SKM-1 treated with dmso at 0.1 percent for 144 hours (cell line): ENCODE results near the gene EEFSEC.

ENCODE experiments used
- DNase-seq: peaks from one replicate; lab custom pipeline; 2025; ENCODE audit not compliant: unreplicated experiment; lab: John Stamatoyannopoulos, UW

Gene EEFSEC

GRCh38 chr3:128421966-128422365, 268.7 kb downstream of the EEFSEC start:
- DNase-seq = no peak

- DNase-seq = no peak
Observed at GRCh38 chr3:128422762-128423524, 269.7 kb downstream of the EEFSEC start.

- DNase-seq = no peak
Observed at GRCh38 chr3:128423525-128424147, 270.4 kb downstream of the EEFSEC start.

- DNase-seq = no peak
Observed at GRCh38 chr3:128424508-128425069, 271.3 kb downstream of the EEFSEC start.

- DNase-seq = no peak
Observed at GRCh38 chr3:128425142-128425845, 272.0 kb downstream of the EEFSEC start.

- DNase-seq = no peak
Observed at GRCh38 chr3:128425846-128426127, 272.5 kb downstream of the EEFSEC start.

GRCh38 chr3:128426128-128426921, 273.0 kb downstream of the EEFSEC start:
- peak; percentile 24 for DNase-seq

- no peak for DNase-seq
Observed at GRCh38 chr3:128427175-128427857, 274.0 kb downstream of the EEFSEC start.

GRCh38 chr3:128427872-128428822, 274.9 kb downstream of the EEFSEC start:
- no peak for DNase-seq

GRCh38 chr3:128429275-128429674, 276.0 kb downstream of the EEFSEC start:
- DNase-seq = no peak

GRCh38 chr3:128429751-128430150, 276.5 kb downstream of the EEFSEC start:
- no peak for DNase-seq

- DNase-seq = no peak
Observed at GRCh38 chr3:128430301-128430700, 277.0 kb downstream of the EEFSEC start.

- DNase-seq = no peak
Observed at GRCh38 chr3:128430731-128431130, 277.4 kb downstream of the EEFSEC start.

- no peak for DNase-seq
Observed at GRCh38 chr3:128431803-128432300, 278.6 kb downstream of the EEFSEC start.

- DNase-seq = no peak
Observed at GRCh38 chr3:128432301-128432970, 279.2 kb downstream of the EEFSEC start.

- no peak for DNase-seq
Observed at GRCh38 chr3:128432971-128433836, 279.9 kb downstream of the EEFSEC start.

- DNase-seq = no peak
Observed at GRCh38 chr3:128433837-128434165, 280.5 kb downstream of the EEFSEC start.

GRCh38 chr3:128434524-128434923, 281.2 kb downstream of the EEFSEC start:
- no peak for DNase-seq
